GM19240 (cell line): ENCODE results near the gene TAF11L9.
"Not testable (repeated sequence)": the region's sequence is repeated elsewhere in the genome, so short reads cannot be mapped to it uniquely, and the experiment has no call there.

Experiments used
- DNase-seq: peaks from one replicate; pipeline ENCODE4 v3.0.0; 2011; ENCODE audit warnings: low spot score; ENCODE audit not compliant: insufficient read length

Gene TAF11L9

GRCh38 chr5:17594255-17594654 is at the start of gene TAF11L9:
TSS of gene TAF11L9 (minus strand) at chr5:17594394.
- not testable (repeated sequence) for DNase-seq

- no peak for DNase-seq
Observed at GRCh38 chr5:17634160-17634559, 40.0 kb upstream of the TAF11L9 start, which contains the start of gene TAF11L14. TSS of gene TAF11L14 (plus strand) at chr5:17634460.

GRCh38 chr5:17631788-17632187 is 37.6 kb upstream of the TAF11L9 start, which contains the start of gene TAF11L13:
TSS of gene TAF11L13 (plus strand) at chr5:17632088.
- DNase-seq, result not testable (repeated sequence)

GRCh38 chr5:17625686-17626085 is 31.5 kb upstream of the TAF11L9 start:
- no peak for DNase-seq

GRCh38 chr5:17620627-17621026 is 26.4 kb upstream of the TAF11L9 start:
- DNase-seq, result no peak

- no peak for DNase-seq
Observed at GRCh38 chr5:17619354-17619753, 25.2 kb upstream of the TAF11L9 start.

- DNase-seq, result no peak
Observed at GRCh38 chr5:17614872-17615605, 20.8 kb upstream of the TAF11L9 start.

GRCh38 chr5:17610092-17610491 is 15.9 kb upstream of the TAF11L9 start, which contains the start of gene TAF11L12:
TSS of gene TAF11L12 (plus strand) at chr5:17610392.
- not testable (repeated sequence) for DNase-seq

GRCh38 chr5:17607461-17607860 is 13.3 kb upstream of the TAF11L9 start:
- DNase-seq, result not testable (repeated sequence)

- no peak for DNase-seq
Observed at GRCh38 chr5:17604951-17605350, 10.8 kb upstream of the TAF11L9 start.

- not testable (repeated sequence) for DNase-seq
Observed at GRCh38 chr5:17603880-17604279, 9.7 kb upstream of the TAF11L9 start, which contains the start of gene TAF11L11. TSS of gene TAF11L11 (plus strand) at chr5:17604183.

- DNase-seq, result not testable (repeated sequence)
Observed at GRCh38 chr5:17597728-17598127, 3.5 kb upstream of the TAF11L9 start, which contains the start of gene TAF11L10. TSS of gene TAF11L10 (minus strand) at chr5:17597828.

GRCh38 chr5:17590860-17591259 is 3.3 kb downstream of the TAF11L9 start, which contains the start of gene TAF11L8:
TSS of gene TAF11L8 (minus strand) at chr5:17590960.
- not testable (repeated sequence) for DNase-seq

- not testable (repeated sequence) for DNase-seq
Observed at GRCh38 chr5:17585658-17586057, 8.5 kb downstream of the TAF11L9 start, which contains the start of gene TAF11L7. TSS of gene TAF11L7 (minus strand) at chr5:17585758.
